H1 (cell line): Measurements from ENCODE around the gene KIAA0513. TPM values are rescaled to one million over a fixed set of nuclear protein-coding genes. Genes with fewer than 3 reads are reported as not detected.

ENCODE experiments used
- CTCF ChIA-PET: fragments of 300-600 bp; sonication (Branson Sonifier 250); formaldehyde crosslinking; loops from one replicate; lab custom pipeline; 2021; ENCODE audit not compliant: partially characterized antibody; lab: Charles Lee
- POLR2A ChIA-PET: fragments of 300-600 bp; sonication (Branson Sonifier 250); formaldehyde crosslinking; loops from one replicate; lab custom pipeline; 2021; ENCODE audit warnings: inconsistent platforms; ENCODE audit not compliant: partially characterized antibody; lab: Charles Lee
- DNase-seq, 2 experiments: peaks; one replicate each; pipeline versions ENCODE4 v3.0.0 to v3.0.0-alpha.2; 2010 to 2022; ENCODE audit warnings: low spot score in 2 of 2, low read depth in 1 of 2, mixed read lengths in 1 of 2
- FAIRE-seq: peaks from 2 replicates; lab custom pipeline; 2011; peaks lifted over from hg19 to GRCh38; lab: Jason Lieb, UNC
- H2AFZ ChIP-seq: 2 replicates; pipeline ENCODE4 v1.8.1; 2012; ENCODE audit warnings: low read length, inconsistent platforms
- H2AK5ac ChIP-seq: 2 replicates; pipeline ENCODE4 v1.6.1; 2013; ENCODE audit warnings: low read depth, low read length
- H2BK120ac ChIP-seq: replicated peaks from 2 replicates; pipeline ENCODE3; 2013; ENCODE audit warnings: low read depth, low read length, inconsistent platforms
- H2BK12ac ChIP-seq: 2 replicates; pipeline ENCODE4 v1.6.1; 2013; ENCODE audit warnings: low read depth, low read length
- H2BK15ac ChIP-seq: 2 replicates; pipeline ENCODE4 v1.6.1; 2013; ENCODE audit warnings: low read length
- H2BK20ac ChIP-seq: 2 replicates; pipeline ENCODE4 v1.6.1; 2013; ENCODE audit warnings: low read length
- H2BK5ac ChIP-seq: 2 replicates; pipeline ENCODE4 v1.6.1; 2013; ENCODE audit warnings: low read depth, low read length
- H3K14ac ChIP-seq: 2 replicates; pipeline ENCODE4 v1.6.1; 2013; ENCODE audit warnings: inconsistent platforms; ENCODE audit not compliant: insufficient read length
- H3K18ac ChIP-seq: 2 replicates; pipeline ENCODE4 v1.6.1; 2013; ENCODE audit warnings: low read length; ENCODE audit errors: extremely low read depth
- H3K23ac ChIP-seq: 2 replicates; pipeline ENCODE4 v1.6.1; 2013; ENCODE audit warnings: inconsistent platforms; ENCODE audit not compliant: insufficient read length
- H3K23me2 ChIP-seq: 2 replicates; pipeline ENCODE4 v1.6.1; 2013; ENCODE audit warnings: low read depth, low read length
- H3K27ac ChIP-seq: 2 replicates; pipeline ENCODE4 v1.6.1; 2011; ENCODE audit warnings: low read depth, low read length, inconsistent platforms
- H3K27me3 ChIP-seq, 4 experiments: replicated peaks in 1 of 4; 1 replicate in 1 of 4; 2 replicates in 3 of 4; pipeline versions ENCODE4 v1.6.1 to v1.8.1; 2011 to 2013; ENCODE audit warnings: low read length in 3 of 4, mild to moderate bottlenecking in 3 of 4, inconsistent platforms in 2 of 4, mixed read lengths in 2 of 4, moderate library complexity in 1 of 4; ENCODE audit not compliant: control insufficient read depth in 3 of 4, insufficient read depth in 3 of 4; ENCODE audit errors: extremely low read depth in 1 of 4
- H3K36me3 ChIP-seq, 4 experiments: 2 replicates each; pipeline versions ENCODE4 v1.6.1 to v1.8.1; 2011 to 2013; ENCODE audit warnings: mild to moderate bottlenecking in 4 of 4, low read length in 3 of 4, moderate library complexity in 2 of 4, control low read depth in 1 of 4, inconsistent platforms in 1 of 4; ENCODE audit not compliant: insufficient read depth in 4 of 4, control insufficient read depth in 2 of 4
- H3K4ac ChIP-seq: replicated peaks from 2 replicates; pipeline ENCODE3; 2013; ENCODE audit warnings: low read length, low read depth, mixed read lengths, inconsistent platforms; ENCODE audit not compliant: insufficient read length
- H3K4me1 ChIP-seq, 4 experiments: replicated peaks in 1 of 4; 1 replicate in 1 of 4; 2 replicates in 3 of 4; pipeline versions ENCODE4 v1.6.1 to v1.8.1; 2011 to 2013; ENCODE audit warnings: low read length in 3 of 4, inconsistent platforms in 2 of 4, mixed read lengths in 1 of 4; ENCODE audit not compliant: insufficient read depth in 4 of 4, control insufficient read depth in 3 of 4
- H3K4me2 ChIP-seq, 2 experiments: 2 replicates each; pipeline versions ENCODE4 v1.6.1 to v1.8.1; 2011 to 2013; ENCODE audit warnings: low read depth in 2 of 2, low read length in 2 of 2, control low read depth in 1 of 2, inconsistent platforms in 1 of 2, mild to moderate bottlenecking in 1 of 2; ENCODE audit not compliant: insufficient read depth in 1 of 2
- H3K4me3 ChIP-seq, 4 experiments: fragments of 200-600, 300-600 bp in 1 of 4; sonication (generic), shearing (Covaris generic), sonication (Bioruptor Twin) in 1 of 4; 2 replicates each; pipeline versions ENCODE4 v1.5.1 to v1.8.1; 2011 to 2016; ENCODE audit warnings: low read length in 4 of 4, low read depth in 3 of 4, control low read depth in 2 of 4, inconsistent platforms in 2 of 4, mild to moderate bottlenecking in 2 of 4, mixed read lengths in 1 of 4, moderate library complexity in 1 of 4; ENCODE audit not compliant: insufficient read depth in 2 of 4; ENCODE audit errors: extremely low read depth in 1 of 4
- H3K56ac ChIP-seq: replicated peaks from 2 replicates; pipeline ENCODE3; 2013; ENCODE audit warnings: low read depth, mild to moderate bottlenecking, mixed read lengths, low read length, inconsistent platforms; ENCODE audit not compliant: insufficient read length
- H3K79me1 ChIP-seq: 2 replicates; pipeline ENCODE4 v1.6.1; 2013; ENCODE audit warnings: low read depth, low read length, control low read depth
- H3K79me2 ChIP-seq, 2 experiments: 2 replicates each; pipeline versions ENCODE4 v1.6.1 to v1.8.1; 2012 to 2013; ENCODE audit warnings: low read length in 2 of 2, mild to moderate bottlenecking in 2 of 2, inconsistent platforms in 1 of 2; ENCODE audit not compliant: insufficient read depth in 2 of 2, control insufficient read depth in 1 of 2
- H3K9ac ChIP-seq, 4 experiments: replicated peaks in 1 of 4; 1 replicate in 1 of 4; 2 replicates in 3 of 4; pipeline versions ENCODE4 v1.6.1 to v1.8.1; 2011 to 2013; ENCODE audit warnings: low read depth in 3 of 4, low read length in 3 of 4, control low read depth in 2 of 4, mild to moderate bottlenecking in 2 of 4, moderate library complexity in 2 of 4, inconsistent platforms in 1 of 4; ENCODE audit errors: extremely low read depth in 1 of 4
- H3K9me3 ChIP-seq, 2 experiments: 2 replicates each; pipeline versions ENCODE4 v1.6.1 to v1.8.1; 2012 to 2013; ENCODE audit warnings: mild to moderate bottlenecking in 2 of 2, moderate library complexity in 2 of 2, control low read depth in 1 of 2, inconsistent platforms in 1 of 2, low read depth in 1 of 2, low read length in 1 of 2, mixed read lengths in 1 of 2; ENCODE audit not compliant: insufficient read depth in 2 of 2
- H4K20me1 ChIP-seq, 2 experiments: replicated peaks in 1 of 2; 2 replicates each; pipeline versions ENCODE3 to v1.8.1; 2011 to 2013; ENCODE audit warnings: inconsistent platforms in 2 of 2, low read length in 2 of 2, mild to moderate bottlenecking in 1 of 2; ENCODE audit not compliant: insufficient read depth in 2 of 2, control insufficient read depth in 1 of 2
- H4K5ac ChIP-seq: 2 replicates; pipeline ENCODE4 v1.6.1; 2013; ENCODE audit warnings: low read length, low read depth, mixed read lengths, inconsistent platforms; ENCODE audit not compliant: insufficient read length
- H4K8ac ChIP-seq: 2 replicates; pipeline ENCODE4 v1.8.0; 2013; ENCODE audit warnings: mild to moderate bottlenecking, moderate library complexity, low read length, inconsistent platforms; ENCODE audit not compliant: insufficient read depth; ENCODE audit errors: extremely low read depth
- H4K91ac ChIP-seq: replicated peaks from 2 replicates; pipeline ENCODE3; 2013; ENCODE audit warnings: low read length, mixed read lengths, inconsistent platforms; ENCODE audit not compliant: insufficient read length
- CBX8 ChIP-seq: fragments of 300-800, 300-1000 bp; sonication (generic); IDR thresholded peaks from 2 replicates; pipeline ENCODE4 v1.7.1; 2016; ENCODE audit warnings: low read depth, low read length, borderline replicate concordance
- FOSL1 ChIP-seq: IDR thresholded peaks from 2 replicates; pipeline ENCODE4 v1.6.1; 2011; ENCODE audit warnings: mild to moderate bottlenecking, low read depth, low read length, moderate library complexity; ENCODE audit not compliant: insufficient read depth
- GABPA ChIP-seq: IDR thresholded peaks from 2 replicates; pipeline ENCODE4 v1.6.1; 2011; ENCODE audit warnings: mild to moderate bottlenecking, low read length, moderate library complexity, borderline replicate concordance; ENCODE audit not compliant: insufficient read depth
- JUN ChIP-seq: IDR thresholded peaks from 2 replicates; pipeline ENCODE4 v1.6.1; 2011; ENCODE audit warnings: low read depth, mild to moderate bottlenecking, improper control_type of control experiment, low read length
- POLR2A ChIP-seq, 2 experiments: IDR thresholded peaks; 1 replicate in 1 of 2; 2 replicates in 1 of 2; pipeline ENCODE4 v1.6.1; 2011; ENCODE audit warnings: low read depth in 2 of 2, low read length in 2 of 2, mild to moderate bottlenecking in 2 of 2; ENCODE audit errors: control extremely low read depth in 1 of 2
- RBBP5 ChIP-seq: IDR thresholded peaks from 2 replicates; pipeline ENCODE4 v1.7.1; 2012; ENCODE audit warnings: low read depth, mild to moderate bottlenecking, inconsistent platforms, low read length, moderate library complexity, borderline replicate concordance
- SP4 ChIP-seq: IDR thresholded peaks from 2 replicates; pipeline ENCODE4 v1.6.1; 2012; ENCODE audit warnings: low read length, inconsistent platforms
- TAF1 ChIP-seq: IDR thresholded peaks from 2 replicates; pipeline ENCODE4 v1.6.1; 2011; ENCODE audit warnings: mild to moderate bottlenecking, low read depth, low read length
- WGBS, 2 experiments: shearing (Covaris generic) in 1 of 2; methylation state at CpG; one replicate each; pipeline versions ENCODE4 v1.1.6 to v1.1.7; 2013 to 2015; ENCODE audit warnings: low lambda C conversion rate in 2 of 2, mixed read lengths in 2 of 2, inconsistent platforms in 1 of 2, low coverage in 1 of 2, missing lambda C conversion rate in 1 of 2; ENCODE audit not compliant: insufficient replicate concordance in 2 of 2, insufficient coverage in 1 of 2, insufficient read length in 1 of 2; ENCODE audit errors: extremely low coverage in 1 of 2, missing lambda C conversion rate in 1 of 2; 5-methylcytosine and 5-hydroxymethylcytosine counted together
- polyA plus RNA-seq, 7 experiments: library from polyadenylated mRNA; depleted of rRNA in 3 of 7; stranded (reverse) in 5 of 7; unstranded in 2 of 7; fragments of >200 nt in 5 of 7; fragments of 200-250 nt in 2 of 7; gene quantifications; 1 replicate in 5 of 7; 2 replicates in 1 of 7; 4 replicates in 1 of 7; pipeline versions ENCODE4 v1.2.1 to v1.2.3, GENCODE V29; 2011 to 2013; ENCODE audit warnings: missing spikeins in 2 of 7, mixed read lengths in 2 of 7
- total RNA-seq: library from RNA; stranded (reverse); fragmentation: NEBNext Ultra II Directional; extraction: Animal tissue kit (Norgen Biotek cat#: 25700); gene quantifications from 2 replicates; pipeline ENCODE4 v1.2.1, GENCODE V29; 2021
- TF ChIP-seq, protein P1 (sequence below): IDR thresholded peaks from 2 replicates; pipeline ENCODE4 v1.6.1; 2012; ENCODE audit warnings: inconsistent platforms

KIAA0513 gene
- total and polyA plus RNA-seq, 2 of the 8 experiments (the other 6 are each of a cell fraction or from before 2014, with no cell fraction given): 2.1 to 6.1 TPM

DNA sequence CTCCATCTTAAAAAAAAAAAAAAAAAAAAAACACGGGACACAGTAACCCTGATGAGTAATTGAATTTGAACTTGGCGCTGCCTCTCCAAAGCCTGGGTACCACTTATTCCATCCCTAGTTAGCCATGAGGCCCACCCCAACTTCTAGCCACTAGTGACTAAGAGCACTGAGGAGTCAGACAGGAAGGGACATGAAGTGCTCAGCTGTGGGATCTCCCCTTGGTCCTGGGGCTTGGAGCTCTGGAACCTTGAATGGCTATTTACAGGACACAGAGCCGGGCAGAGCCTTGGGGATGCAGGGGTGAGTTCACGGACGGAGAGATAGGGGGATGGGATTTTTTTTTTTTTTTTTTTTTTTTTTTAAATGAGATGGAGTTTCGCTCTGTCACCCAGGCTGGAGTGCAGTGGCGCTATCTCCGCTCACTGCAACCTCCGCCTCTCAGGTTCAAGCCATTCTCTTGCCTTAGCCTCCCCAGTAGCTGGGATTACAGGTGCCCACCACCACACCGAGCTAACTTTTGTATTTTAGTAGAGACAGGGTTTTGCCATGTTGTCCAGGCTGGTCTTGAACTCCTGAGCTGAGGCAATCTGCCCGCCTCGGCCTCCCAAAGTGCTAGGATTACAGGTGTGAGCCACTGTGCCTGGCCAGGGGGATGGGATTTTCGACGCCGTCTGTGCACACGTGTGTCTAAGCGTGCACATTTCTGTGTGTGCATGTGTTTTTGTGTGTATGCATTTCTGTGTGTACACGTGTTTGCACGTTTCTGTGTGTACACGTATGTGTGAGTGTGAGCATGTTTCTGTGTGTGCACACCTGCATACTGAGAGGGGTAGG lies 105.1 kb downstream of the KIAA0513 start:
- Histone ChIP-seq H2BK5ac (no peak overlapping the region), H3K4me3 (no peak overlapping the region), H3K56ac (no peak overlapping the region), H3K27ac (no peak overlapping the region), H3K14ac (no peak overlapping the region), H3K9ac (no peak overlapping the region), H3K79me2 (no peaks in the 10 kb centered on the region), H3K9me3 (no peaks in the 10 kb centered on the region; a peak in 1 of 4 replicates), H3K27me3 (no peaks in the 10 kb centered on the region), H3K23me2 (no peaks in the 10 kb centered on the region), H3K79me1 (no peaks in the 10 kb centered on the region), H2BK15ac (peak overlapping the region; percentile 31; the same call in 1 of the 2 replicates), H2BK12ac (peak overlapping the region; percentile 81; the same call in 1 of the 2 replicates), H3K36me3 (no peaks in the 10 kb centered on the region), H4K91ac (no peak overlapping the region), H2BK120ac (no peak overlapping the region), H2BK20ac (no peak overlapping the region), H4K20me1 (no peaks in the 10 kb centered on the region), H3K4me2 (no peak overlapping the region), H4K5ac (no peak overlapping the region), H3K4ac (no peak overlapping the region), H2AFZ (no peak overlapping the region), H3K4me1 (peaks cover 0 to 11% (median 2%) of the 10 kb centered on the region in 4 experiments; a peak in 4 of 7 replicates), H3K23ac (no peak overlapping the region), H2AK5ac (no peak overlapping the region), H4K8ac (0 out of 2 replicates have a peak overlapping the region, but pooled peaks have one; percentile 3), H3K18ac (no peak overlapping the region)
- no peak for FAIRE-seq
- ChIA-PET CTCF (interaction anchor here (0.7 to 1.9 kb wide), 4 partner anchors 17 to 212 kb away, joined by 3 to 5 read pairs (median 4); no protein-coding TSS in a partner anchor), POLR2A (no interaction called here)
- DNase-seq: no peak
- 90% methylated on average over 17 of the region's 20 CpGs; no CpG with 5 or more reads in 1 of the 2 experiments for WGBS, 2 experiments
- TF ChIP-seq SP4: no peak
- TF ChIP-seq FOSL1: no peak
- no peak for TF ChIP-seq POLR2A (IDR thresholded peaks at IDR 0.05; ENCODE audit: control extremely low read depth in 1 of 2, low read depth in 2 of 2, low read length in 2 of 2)
- TF ChIP-seq TAF1: no peak
- no peak for TF ChIP-seq JUN
- TF ChIP-seq GABPA: no peak
- TF ChIP-seq CBX8: no peak
- TF ChIP-seq RBBP5: no peak
- TF ChIP-seq, protein P1, sequence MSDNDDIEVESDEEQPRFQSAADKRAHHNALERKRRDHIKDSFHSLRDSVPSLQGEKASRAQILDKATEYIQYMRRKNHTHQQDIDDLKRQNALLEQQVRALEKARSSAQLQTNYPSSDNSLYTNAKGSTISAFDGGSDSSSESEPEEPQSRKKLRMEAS: no peak
